Breast epithelium (tissue), 3 donors: Measurements from ENCODE around the gene SLC4A9.

Experiments
- POLR2A ChIP-seq: fragments of 450-650 bp; IDR thresholded peaks from one replicate; pipeline ENCODE4 v1.6.1; 2016; ENCODE audit warnings: antibody characterized with exemption, mild to moderate bottlenecking, moderate library complexity
- POLR2AphosphoS5 ChIP-seq, 3 donors: sonication (generic); formaldehyde crosslinking; IDR thresholded peaks; one replicate each; pipeline ENCODE4 v1.6.1; 2017; ENCODE audit warnings: antibody characterized with exemption in 3 of 3
- TF ChIP-seq, protein P1 (sequence below), 3 donors: fragments of 450-650 bp; IDR thresholded peaks; one replicate each; pipeline ENCODE4 v1.5.1; 2016 to 2017; ENCODE audit warnings: antibody characterized with exemption in 3 of 3, mild to moderate bottlenecking in 3 of 3, moderate library complexity in 3 of 3

DNA sequence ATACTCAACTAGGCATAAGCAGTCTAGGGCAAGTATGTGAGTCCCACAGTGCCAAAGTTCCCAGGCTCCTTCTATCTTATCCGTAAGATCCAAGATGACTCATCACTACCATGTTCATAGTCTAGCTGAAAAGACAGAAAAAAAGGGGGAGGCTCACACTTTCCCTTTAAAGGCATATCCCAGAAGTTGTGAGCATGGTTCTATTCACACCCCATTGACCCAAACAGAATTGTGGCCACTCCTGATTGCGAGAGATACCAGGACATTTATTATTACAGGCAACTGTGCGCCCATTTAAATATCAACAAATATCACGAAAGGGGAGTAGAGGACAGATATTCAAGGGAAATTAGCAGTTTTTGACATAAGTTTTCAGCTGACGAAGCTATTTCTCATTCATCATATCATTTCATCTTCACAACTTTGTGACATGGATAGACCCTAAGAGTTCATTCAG lies 49.0 kb upstream of the SLC4A9 start:
- TF ChIP-seq, protein P1, sequence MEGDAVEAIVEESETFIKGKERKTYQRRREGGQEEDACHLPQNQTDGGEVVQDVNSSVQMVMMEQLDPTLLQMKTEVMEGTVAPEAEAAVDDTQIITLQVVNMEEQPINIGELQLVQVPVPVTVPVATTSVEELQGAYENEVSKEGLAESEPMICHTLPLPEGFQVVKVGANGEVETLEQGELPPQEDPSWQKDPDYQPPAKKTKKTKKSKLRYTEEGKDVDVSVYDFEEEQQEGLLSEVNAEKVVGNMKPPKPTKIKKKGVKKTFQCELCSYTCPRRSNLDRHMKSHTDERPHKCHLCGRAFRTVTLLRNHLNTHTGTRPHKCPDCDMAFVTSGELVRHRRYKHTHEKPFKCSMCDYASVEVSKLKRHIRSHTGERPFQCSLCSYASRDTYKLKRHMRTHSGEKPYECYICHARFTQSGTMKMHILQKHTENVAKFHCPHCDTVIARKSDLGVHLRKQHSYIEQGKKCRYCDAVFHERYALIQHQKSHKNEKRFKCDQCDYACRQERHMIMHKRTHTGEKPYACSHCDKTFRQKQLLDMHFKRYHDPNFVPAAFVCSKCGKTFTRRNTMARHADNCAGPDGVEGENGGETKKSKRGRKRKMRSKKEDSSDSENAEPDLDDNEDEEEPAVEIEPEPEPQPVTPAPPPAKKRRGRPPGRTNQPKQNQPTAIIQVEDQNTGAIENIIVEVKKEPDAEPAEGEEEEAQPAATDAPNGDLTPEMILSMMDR (IDR thresholded peaks at IDR 0.05) = no peak
- no peak for TF ChIP-seq POLR2A
- TF ChIP-seq POLR2AphosphoS5 (IDR thresholded peaks at IDR 0.05) = no peak
